ENCODE data around the gene SYT17.

Gene SYT17

DNA sequence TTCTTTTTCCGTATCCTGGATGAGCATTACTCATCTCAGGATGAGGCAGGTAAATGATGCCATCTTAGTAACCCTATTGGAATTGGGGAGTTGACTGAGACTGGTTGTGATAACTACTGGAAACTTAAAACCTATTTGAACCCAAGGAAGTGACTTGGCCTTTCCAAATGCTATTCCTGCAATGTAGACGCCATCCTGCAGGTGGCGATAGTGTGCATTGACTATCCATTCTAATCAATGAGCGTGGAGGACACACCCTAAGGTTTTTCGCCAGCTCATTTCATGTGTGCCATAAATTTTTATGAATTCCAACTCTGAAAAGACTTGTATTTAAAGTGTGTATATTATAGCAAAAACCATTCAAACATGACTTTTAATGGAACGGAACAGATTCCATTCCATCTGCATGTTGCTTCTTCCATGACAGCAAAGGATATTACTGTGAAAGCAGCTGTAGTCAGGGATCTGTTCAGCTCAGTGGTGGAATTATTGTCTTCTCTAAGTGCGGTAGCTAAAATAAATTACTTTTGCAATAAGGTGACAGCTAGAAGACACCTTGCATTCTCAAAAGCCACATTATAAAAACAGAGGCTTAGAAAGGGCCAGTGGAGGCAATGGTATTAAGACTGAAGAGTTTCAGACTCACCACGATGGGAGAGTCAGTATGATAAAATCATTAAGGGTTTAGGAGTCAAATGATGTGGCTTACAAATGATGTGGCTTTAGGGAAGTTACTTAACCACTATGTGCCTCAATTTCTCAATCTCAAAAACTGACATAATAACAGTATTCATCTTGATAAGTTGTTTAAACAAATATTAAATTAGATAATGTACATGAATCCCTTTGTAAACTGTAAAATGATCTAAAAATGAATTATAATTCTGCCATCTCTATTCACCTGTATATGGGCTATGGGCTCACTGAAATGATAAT, 55.5 kb downstream of the SYT17 start:
- DNase-seq = peak; percentile 69

DNA sequence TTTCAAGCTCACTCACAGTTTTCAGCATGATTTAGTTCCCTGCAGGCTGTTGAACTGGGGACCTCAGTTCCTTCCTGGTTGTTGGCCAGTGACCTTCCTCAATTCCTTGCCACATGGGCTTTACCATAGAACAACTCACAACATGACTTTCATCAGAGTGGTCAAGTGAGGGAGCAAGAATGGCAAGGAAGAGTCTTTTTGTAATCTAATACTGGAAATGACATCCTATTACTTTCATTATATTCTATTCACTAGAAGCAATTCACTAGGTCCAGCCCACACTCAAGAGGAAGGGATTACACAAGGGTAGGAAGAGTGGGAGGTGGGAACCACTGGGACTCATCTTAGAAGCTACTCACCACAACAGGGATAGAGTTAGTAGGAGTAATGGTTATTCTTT, 57.6 kb downstream of the SYT17 start:
- DNase-seq = no peak

DNA sequence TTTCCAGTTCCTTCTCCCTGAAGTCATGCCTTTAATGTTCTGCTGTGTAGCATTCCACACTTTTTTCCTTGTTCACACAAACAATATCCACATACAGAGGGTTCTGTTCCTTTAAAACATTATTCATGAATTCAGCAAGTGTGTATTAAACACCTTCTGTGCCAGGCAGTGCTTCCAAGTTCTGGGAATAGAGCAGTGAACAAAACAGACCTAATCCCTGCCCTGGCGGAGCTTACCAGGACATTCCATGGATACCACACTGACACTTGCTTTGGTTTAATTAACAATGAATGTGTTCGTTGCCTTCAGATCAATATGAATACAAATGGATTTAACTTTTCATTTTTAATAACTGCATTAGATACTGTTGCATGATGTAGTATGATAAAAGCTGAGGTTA, 59.6 kb downstream of the SYT17 start:
- DNase-seq = no peak

DNA sequence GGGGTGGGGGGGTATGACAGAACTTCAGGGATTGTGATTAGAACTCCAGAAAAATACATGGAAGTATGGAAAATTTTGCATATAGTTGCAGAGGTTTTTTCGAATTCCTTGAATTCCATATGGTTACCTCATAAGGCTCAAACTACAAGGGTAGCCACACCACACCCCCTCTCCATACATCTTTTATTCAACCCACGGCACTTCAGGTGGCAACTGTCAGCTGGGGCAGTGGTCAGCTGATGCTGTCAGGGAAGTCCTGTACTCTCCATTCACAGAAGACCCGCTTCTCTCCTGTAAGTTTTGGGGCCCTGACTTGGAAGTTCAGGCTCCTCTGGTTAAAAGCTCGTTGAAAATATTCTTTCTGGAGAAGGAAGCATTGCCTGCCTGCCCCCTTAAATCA, 60.0 kb downstream of the SYT17 start:
- no peak for DNase-seq

DNA sequence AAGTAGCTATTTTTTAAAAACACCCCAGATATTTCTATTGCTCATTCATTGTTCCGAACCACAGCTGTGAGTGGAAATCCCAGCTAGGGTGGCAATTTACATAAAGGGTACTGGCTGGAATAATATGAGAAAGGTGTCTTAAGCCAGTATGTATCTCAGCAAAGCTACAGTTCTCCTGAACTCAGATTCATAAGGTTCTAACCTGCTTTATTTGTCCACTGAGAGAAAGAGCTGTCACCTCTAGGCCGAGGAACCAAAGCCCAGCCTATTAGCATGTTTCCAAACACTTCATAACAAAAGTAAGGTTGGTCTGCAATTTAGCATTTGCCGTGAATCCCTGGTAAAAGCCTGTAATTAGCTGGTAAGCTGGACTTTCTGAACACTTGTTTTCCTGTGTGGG, 60.5 kb downstream of the SYT17 start:
- DNase-seq = no peak

DNA sequence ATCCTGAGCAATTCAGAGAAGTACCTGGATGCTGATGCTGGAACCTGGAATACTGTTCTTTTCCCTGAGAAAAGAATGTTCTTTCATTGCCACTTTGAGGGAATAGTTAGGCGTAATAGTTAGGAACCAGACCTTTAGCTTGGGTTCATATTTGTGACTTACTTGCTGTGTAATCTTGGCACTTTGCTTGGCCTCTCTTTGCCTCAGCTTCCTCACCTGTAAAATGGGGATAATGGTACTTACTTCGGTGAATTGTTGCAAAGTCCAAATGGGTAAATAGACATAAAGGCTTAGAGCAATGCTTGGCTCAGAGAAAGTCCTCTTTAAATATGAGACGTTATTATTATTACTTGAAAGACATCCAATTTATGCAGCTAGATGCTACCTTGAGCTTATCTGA, 62.5 kb downstream of the SYT17 start:
- DNase-seq = no peak

DNA sequence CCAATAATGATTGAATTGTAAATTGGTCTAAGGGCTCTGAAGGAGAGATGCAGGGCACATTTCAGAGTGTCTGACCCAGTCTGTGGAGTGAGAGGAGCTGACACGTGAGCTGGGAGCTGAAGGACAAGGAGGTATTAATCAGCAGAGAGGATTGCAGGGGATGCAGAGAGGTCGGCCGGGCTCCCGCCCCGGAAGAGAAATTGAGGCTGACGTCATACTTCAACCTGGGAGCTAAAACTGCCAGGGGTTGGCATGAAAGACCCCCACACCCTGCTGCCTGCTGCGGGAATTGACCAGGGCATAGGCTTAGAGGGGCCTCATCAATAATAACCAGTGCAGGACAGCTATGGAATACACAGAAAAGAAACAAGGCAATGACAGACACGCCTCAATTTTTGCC, 63.8 kb downstream of the SYT17 start:
- DNase-seq = no peak

DNA sequence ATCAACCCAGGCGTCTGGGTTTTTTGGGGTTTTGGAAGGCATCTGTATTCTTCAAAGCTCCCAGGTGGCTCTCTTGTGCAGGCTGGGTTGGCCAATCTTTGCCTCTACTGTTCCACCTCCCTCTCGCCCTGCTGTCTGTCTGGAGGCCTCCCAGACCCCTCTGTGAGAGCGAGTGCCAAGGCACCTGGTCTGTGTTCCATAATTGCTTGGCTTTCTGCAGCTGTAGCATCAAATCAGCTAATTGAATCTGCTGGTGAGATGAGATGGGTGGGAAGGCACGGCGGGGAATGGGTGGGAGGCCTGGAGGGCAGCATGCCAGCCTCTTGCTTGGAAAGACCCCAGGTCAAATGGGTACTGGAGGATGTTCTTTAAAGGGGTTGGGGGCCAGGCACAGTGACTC, 64.9 kb downstream of the SYT17 start:
- DNase-seq = no peak

DNA sequence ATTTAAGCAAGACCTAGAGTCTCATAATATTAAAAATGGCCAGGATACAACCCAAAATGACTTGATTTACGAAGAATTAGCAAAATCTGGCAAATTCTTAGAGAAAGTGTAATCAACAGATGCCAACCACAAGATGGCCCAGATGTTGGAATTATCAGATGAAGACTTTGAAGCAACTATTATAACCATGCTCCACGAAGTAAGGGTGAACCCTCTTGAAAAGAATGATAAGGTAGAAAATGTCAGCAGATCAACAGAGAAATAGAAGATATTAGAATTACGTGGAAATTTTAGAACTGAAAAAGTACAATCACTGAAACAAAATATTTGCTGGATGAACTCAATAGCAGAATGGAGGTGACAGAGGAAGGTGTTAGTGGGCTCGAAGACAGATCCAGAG, 67.4 kb downstream of the SYT17 start:
- DNase-seq = no peak

DNA sequence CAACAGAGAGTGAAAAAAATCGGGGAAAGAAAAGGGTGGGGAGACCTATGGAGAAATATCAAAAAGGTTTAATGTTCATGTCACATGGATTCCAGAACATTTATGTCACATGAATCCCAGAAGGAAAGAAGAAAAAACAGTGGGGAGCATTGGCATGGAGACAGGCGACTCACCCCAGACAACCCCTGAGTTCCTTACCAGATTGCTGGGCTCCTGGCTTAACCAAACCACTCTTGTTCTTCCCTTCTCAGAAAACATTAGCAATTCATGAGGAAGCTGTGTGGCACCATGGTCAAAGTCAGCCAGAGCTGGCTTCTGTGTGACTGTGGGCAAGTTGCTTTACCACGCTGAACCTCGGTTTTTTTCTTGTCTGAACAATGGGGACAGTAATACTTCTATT, 67.8 kb downstream of the SYT17 start:
- no peak for DNase-seq

DNA sequence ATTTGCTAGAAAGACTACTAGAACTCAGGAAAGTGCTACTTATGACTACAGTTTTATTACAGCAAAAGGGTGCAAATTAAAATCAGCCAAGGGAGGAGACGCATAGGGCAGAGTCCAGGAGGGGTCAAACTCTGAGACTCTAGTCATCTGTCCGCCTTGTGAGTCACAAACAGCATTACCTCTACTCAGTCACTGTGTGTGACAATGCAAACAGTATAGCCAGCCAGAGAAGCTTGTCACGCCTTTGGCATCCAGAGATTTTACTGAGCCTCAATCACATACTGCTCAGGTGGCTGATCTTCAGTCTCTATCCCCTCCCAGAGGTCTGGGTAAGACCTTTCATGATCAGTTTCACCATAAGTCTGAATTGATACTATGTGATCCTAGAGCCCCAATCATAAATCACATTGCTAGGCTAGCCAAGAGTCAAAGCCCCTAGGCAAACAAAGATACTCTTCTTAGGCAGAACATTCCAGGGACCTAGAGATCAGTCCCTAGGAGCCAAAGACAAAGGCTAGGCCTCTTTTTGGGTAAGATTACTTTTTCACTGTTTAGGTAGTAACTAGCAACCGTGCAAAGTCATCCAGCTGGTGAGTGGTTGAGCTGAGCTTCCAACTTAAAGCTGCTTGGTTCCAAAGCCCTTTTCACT, 68.6 kb downstream of the SYT17 start:
- DNase-seq = no peak

DNA sequence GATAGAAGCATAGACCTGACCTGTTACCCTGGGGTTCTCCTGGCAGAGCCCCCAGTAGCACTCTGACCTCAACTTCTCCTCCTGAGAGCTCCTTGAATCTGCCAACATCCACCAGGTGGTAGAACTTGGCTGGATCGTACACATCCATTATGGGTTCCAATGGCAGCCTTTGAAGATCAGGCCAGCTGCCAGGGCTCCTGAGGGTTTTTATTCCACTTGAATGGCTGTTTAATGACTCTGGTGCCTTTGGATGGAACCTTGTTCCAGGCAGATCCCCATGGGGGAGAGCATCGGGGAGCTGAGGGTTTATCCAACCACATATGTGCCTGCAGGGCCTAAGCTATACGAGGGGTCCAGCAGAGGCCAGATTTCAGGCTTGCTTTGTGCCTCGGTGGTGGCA, 70.4 kb downstream of the SYT17 start:
- DNase-seq = no peak

DNA sequence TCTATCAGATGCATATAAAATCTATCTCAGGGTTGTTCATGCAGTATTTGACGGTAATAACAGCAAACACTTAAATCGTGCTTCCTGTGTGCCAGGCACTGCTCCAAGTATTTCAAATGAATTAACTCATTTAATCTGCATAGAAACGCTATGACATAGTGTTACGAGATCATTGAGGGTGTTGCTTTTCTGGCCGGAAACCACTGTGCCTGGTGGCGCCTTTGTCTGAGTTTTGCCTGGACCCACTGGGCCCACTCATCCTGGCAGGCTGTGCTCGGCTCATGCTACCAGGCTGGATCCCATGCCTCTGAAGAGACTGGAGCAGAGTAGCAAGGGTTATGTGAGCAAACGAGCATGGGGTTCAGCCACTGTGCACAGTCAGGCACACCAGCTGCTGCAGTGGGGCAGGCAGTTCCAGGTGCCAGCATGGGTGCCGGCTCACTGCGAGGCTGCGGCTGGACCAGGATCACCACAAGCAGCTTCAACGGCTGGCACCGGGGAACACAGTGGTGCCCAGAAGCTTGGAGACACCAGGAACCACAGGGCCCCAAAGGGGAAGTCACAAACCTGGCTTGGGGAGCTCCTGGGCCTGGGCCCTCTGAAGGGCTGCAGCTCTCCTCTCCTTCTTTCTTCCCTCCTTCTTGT, 71.6 kb downstream of the SYT17 start:
- DNase-seq = no peak

DNA sequence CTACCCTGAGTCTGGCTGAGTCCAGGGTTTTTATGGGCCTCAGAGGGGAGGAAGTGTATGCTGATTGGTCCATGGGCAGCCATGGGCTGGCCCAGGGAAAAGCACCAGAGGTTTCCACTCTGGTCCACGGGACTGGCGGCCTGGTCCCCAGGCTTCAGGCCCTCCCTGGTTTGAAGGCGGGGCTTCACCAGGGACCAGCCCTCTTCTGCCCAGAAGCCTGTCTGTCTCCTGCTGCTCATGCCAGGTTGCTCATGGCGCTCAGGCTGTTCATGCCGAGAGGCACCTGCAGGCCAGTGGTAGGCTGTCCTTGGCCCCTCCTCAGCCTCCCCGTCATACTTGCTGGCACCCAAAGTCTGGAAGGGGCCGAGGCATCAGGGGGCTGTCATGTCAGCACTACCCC, 72.5 kb downstream of the SYT17 start:
- no peak for DNase-seq

DNA sequence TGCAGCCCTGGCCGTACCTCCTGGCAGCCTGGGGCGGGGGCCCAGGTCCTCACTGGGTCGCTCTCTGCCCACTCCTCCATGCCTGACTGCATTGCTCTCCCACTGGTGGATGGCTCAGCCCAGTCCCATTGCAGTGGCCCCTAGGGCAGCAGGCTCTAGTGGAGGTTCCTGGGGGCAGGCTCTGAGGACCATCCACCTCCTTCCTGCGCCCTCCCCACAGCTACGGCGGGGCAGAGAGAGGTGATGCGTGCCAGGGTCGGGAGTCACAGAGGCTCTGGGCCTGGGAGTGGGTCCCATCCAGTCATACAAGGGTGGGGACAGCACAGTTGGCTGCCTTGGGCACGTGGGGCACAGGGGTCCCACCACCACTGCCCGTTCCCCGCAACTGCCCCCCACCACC, 73.5 kb downstream of the SYT17 start:
- no peak for DNase-seq

DNA sequence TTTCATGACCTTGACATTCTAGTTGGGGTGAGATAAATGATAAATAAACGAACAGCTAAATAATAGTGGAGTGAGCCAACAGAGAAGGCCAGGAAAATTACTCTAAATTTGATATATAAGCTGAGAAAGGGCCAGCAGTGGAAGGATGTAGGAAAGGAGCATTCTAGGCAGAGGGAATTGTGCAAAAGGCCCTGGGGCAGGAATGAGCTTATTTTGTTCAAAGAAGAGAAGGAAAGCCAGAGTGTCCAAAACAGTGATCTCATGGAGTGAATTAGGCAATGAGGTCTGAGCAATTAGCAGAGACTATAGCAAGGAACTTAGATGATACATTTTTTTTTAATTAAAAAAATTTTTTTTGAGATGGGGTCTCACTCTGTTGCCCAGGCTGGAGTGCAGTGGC, 74.1 kb downstream of the SYT17 start:
- no peak for DNase-seq

DNA sequence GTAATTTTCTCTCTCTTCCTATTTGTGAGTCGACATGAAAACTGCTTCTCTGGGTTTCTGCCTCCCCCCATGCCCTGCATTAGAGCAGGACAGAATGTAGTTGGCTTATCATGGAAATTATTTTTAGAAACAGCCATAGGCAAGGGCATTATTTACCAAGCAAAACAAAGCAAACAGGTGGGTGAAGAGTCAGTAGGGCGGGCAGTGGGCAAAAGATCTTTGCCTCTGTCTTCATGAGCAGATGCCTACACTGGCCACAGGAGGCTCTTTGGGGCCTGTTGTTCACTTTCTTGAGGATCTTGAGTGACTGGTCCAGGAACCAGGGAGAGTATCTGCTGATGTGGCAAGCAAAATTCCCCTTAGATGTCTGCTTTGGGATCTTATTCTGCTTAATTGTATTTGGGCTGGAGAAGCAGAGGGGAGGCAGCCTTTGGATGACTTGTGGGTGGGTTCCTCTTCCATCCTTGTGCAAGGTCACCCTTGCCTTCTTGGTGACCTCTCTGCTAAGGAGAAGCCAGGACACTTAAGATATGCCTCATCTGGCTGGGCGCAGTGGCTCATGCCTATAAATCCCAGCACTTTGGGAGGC, 75.0 kb downstream of the SYT17 start:
- DNase-seq = no peak

DNA sequence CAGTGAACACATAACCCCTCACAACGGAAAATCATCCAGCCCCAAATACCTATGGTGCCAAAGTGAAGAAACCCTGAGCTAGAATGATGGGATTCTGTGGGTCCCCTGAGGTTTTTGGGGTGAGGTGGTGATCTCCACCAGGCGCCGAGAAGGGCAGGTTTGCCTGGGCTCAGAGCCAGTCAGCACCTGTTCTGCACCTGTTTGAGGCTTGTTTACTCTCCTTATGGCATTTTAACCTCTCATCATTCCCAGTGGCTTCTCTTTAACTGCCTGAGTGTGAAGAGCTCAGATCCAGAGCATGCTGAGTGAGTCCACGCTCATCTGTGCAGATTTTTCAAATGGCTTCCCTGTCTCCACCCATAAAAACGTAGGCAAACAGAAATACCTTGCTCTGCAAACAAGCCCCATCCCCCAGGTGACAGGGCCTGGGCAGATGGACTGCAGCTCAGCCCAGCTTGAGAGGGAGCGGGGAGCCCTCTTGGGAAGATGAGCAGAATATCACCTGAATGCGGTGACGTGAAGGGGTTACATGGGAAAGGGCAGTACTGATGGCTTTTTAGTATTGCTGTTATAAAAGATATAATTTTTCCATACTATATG, 77.4 kb downstream of the SYT17 start:
- DNase-seq = no peak

DNA sequence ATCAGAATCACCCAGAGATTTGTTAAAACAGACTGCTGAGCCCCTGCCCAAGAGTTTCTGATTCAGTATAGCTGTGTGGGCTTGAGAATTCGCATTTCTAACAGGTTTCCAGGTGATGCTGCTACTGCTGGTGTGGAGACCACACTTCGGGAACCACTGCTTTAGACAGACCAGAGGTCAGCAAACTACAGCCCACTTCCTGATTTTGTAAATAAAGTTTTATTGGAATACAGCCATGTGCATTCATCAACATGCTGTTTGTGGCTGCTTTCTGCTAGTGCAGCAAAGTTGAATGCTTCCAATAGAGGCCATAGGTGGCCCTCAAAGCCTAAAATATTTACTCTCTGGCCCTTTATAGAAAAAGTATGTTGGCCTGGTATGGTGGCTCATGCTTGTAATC, 84.9 kb downstream of the SYT17 start:
- no peak for DNase-seq

DNA sequence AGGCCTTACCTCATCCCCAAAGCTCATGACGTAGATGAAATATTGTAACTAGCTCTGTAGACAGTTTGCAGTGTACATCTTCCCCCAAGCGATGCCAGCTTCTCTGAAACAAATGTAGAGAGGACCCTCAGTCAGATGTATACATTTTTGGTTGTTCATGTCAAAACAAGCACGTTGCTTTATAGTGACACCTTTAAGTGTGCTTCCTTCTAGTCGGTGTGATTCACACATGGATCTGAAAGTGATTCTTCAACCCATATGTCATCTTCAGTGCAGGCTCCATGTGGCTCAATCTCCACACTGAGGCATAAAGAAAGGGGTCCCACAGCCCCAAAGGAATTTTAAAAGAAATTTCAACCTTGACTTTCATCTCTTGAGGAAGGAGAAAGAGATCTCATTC, 86.6 kb downstream of the SYT17 start:
- DNase-seq = no peak

DNA sequence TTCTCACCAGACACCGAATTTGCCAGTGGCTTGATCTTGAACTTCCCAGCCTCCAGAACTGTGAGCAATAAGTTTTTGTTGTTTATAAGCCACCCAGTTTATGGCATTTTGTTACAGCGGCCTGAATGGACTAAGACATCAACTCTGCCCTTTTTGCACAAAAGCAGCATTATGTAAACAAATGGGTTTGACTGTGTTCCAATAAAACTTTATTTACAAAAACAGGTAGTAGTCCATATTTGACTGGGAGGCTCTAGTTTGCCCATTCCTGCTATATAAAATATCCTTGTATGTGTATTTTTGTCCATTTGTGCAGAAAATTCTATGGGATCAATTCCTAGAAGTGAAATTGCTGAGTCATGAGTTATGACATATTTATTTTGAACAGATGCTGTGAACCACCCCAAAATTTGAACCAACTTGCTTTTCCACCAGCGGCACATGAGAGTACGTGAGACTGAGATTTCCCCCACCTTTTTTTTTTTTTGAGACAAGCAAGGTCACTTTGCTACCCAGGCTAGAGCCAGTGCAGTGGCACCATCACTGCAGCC, 96.2 kb downstream of the SYT17 start:
- no peak for DNase-seq

DNA sequence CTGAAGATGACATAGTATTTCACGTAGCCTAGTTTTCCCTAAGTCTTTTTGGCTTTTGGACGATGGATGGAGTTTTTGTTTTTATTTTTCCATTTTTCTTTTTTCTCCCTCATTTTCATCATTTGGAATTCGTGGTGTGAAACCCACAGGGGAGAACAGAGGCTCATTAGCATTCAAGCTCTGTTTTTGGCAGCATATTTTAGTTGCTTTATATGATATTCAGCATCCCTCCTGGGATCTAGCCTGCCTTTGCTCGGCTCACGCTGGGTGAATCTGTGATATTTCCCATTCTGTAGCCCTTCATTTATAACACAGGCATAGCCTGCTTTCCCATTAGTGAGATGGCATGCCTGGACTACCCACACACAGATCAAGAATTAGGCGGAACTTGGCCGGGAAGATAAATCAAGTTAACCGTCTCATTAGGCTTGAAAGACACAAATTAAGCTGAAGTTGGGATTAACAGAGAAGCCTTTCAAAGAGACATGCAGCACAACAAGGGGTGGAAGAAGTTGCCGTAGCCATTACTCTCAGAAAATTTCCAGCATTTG, 97.4 kb downstream of the SYT17 start:
- no peak for DNase-seq

DNA sequence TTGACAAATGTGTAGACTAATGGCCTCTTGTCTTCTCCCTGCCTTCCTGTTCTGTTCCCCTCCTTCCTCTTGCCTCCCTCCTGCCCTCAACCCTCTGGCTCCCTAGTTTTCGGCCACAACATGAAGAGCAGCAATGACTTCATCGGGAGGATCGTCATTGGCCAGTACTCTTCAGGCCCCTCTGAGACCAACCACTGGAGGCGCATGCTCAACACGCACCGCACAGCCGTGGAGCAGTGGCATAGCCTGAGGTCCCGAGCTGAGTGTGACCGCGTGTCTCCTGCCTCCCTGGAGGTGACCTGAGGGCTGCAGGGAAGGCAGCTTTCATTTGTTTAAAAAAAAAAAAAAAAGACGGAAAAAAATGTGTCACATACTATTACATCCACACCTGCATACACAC, 98.7 kb downstream of the SYT17 start:
- no peak for DNase-seq

Data from islet precursor cell (in vitro differentiated cells).